Activated effector memory CD4-positive, alpha-beta T cell treated with anti-CD3 and anti-CD28 coated beads, Interleukin-2, amount 50 U/mL, for 16 hours (primary cell): ENCODE results near the gene CYTH4.
"Not testable (repeated sequence)": the region's sequence is repeated elsewhere in the genome, so short reads cannot be mapped to it uniquely, and the experiment has no call there.

Experiments used
- DNase-seq: peaks from one replicate; pipeline ENCODE4 v3.0.0-alpha.2; 2020

The CYTH4 gene

DNA sequence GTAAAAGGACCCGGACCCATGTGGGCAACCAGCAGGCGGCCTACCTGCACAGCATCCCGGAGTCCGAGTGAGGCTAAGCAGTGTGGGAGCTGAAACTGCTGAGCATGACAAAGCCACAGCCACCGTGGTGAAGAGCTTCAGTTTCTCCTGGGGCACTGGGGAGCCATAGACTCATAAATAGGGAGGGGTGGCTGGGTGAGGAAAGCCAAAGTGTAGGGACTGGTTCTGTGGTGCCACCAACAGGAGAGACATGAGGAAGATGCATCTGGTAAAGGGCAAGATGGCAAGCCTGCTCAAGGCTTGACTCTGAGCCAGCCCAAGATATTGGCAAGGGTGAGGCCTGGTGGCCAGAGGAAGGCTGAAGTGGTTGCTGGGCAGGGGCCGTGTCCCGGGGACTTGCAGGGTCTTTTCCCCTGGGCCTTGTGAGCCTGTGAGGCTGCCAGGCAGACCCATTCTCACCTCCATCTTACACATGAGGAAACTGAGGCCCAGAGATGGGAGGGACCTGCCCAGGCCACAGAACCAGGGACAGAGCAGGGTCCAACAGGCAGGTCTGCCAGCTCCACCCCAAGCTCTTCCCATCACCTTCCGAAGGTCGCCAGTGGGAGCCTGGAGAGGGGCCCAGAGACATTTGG, 30.4 kb downstream of the CYTH4 start:
- no peak for DNase-seq

DNA sequence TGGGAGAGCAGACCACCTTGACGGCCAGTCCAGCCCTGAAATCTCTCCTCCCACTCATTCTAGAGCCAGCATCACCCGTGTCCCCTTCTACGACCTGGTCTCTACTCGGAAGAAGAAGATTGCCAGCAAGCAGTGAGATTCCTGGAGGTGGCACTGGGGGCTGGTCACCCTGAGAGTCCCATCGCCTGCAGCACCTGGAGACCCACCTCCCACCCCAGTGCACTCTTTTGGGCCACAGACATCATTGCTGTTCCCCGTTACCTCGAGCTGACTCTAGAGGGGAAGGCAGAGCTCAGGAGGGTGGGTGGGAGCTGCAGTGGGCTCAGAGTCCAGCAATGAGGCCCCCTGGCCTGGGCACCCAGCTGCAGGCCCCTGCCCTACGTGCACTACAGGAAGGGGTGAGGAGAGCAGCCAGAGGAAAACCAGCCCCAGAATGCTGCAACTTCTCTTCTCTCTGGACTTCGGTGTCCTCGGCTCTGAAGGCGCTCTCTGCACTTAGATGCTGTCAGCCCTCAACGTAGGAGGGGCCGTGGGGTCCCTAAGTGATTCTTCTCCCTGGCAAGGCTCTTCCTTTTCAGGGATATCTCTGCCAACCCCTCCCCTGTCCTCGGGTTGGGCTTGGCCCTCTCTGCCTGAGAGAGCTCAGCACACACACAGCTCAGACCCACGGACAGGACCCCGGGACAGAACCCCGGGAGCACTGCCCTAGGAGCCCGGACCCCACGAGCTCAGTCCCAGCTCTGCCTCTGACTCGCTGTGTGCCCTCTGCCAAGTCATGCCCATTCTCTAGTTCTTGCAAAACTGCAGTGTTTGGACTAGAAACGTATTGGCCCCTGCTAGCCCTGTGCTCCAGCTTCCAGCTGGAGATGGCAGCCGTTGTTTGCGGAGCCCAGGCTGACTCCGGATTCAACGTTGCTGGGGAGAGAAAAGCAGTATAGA, 31.3 kb downstream of the CYTH4 start:
- no peak for DNase-seq

DNA sequence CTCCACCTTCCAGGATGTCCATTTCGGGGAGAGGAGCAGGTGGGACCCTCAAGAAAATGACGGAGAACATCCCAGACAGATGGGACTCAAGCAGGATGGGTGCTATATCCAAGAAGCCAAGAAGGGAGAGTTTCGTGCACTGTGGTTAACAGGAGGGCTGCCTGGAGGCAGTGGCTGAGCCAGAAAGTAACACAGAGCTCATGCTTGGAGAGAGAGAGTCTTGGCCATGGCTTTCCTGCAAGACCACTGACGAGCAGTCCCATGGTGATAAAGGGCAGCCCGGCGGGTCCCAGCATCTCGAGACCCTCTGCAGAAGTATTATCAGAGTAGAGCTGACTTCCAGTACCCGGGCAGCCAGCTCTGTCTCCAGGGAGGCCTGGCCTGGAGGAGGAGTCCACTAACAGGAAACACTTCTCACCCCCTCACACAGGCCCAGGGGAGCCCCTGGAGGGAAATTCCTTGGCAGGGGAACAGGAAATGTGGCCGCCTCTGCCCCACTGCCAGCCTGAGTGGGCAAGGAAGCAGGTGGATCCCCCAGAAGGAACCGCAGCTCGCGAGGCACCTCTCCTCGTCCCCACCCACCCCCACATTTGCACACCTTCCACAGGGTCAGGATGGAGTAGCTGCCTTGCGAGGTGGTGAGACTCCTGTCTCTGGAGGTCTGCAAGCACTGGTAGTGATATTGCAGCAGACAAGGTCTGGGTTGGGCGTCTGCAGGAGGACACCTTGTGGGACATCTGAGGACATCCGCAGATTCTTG, 32.2 kb downstream of the CYTH4 start:
- DNase-seq: peak; percentile 72

DNA sequence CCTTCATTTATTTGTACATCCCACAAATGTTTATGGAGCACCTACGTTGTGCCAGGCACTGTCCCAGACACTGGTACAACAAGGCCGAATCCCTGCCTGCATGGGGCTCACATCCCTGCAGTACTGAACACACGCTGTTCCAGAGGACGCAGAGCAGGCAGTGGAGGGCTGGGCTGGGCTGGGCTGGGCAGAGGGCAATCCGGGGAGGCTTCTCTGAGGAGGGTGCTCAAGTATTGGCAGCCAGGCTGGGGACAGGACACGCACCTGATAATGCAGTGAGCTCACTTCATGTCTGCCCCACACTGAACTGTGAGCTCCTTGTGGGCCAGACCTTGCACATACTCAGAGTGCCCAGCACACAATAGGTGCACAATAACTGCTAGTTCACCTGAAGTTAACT, 34.1 kb downstream of the CYTH4 start:
- DNase-seq: no peak

DNA sequence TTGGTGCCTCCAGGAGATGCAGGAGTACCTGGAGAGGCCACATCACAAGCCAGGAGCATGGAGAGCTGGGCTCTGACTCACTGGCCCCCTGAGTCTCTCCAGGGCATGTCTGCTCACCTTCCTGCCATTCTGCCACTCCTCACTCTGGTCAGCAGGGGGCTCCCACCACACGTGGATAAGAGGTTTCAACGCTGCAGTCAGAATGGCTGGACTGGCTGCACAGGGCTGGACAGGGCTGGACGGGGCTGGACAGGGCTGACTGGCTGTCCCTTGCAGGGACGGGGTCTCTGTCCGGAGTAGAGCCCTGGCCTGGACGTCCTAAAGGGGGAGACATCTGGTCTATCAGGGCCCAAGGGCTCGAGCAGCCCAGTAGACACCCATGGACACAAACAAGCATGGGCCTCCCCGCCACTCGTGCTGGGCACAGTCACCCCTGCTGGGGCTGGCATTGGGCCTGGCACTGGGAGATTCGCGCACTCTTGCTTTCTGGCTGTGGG, 34.6 kb downstream of the CYTH4 start:
- DNase-seq: peak; percentile 87

DNA sequence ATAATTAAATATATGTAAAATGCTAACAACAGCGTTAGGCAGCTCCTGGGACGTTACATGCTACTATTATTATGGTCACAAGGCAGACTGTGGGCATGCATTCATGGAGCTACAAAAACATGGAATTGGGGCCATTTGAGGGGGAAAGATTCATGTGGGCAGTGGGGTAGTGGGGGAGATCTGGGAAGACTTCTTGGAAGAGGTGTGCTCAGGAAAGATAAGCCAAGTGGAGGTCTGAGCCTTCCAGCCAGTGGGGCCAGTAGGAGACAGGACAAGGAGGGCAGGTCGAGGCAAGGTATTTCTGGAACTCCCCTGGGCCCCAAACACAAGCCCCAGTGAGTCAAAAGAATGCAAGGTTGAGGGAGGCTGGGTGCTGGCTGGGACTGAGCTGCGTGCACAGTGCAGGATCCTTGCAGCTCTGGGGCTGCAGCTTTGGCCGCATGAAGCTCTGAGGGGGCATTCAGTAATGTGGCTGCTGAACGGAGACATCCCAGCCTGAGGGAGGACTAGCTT, 35.4 kb downstream of the CYTH4 start:
- no peak for DNase-seq

DNA sequence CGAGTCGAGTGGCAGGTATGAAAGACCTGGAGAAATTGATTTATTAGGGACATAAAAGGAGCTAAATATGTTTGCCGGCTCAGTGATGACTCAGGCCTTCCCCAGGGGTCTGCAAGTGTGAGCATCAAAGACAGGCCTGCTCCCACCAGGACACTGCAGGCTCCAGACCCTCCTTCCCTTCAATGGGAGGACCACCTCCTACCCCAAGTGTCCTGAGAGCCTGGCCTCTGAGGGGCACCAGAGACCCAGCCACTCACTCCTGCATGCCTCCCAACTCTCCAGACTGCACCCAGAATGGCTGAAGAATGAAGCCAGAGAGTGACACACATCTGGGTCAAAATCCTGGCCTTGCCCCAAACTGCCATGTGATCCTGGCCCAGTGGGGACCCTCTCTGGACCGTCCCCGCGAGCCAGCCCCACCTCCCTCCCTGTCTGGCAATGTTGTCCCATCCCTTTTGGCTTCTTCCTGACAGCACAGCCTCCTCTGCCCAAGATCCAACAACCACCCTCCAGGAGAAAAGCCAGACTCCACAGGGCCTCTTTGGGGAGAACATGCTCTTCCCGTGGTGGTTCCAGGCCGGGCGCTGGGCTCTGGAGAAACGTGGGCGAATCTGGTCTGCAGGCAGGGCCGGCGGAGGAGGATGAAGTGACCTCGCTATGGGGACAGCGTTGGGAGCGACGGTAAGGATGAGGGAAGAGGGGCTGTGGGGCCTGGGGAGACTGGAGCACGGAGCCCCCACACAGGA, 36.2 kb downstream of the CYTH4 start:
- DNase-seq: no peak

DNA sequence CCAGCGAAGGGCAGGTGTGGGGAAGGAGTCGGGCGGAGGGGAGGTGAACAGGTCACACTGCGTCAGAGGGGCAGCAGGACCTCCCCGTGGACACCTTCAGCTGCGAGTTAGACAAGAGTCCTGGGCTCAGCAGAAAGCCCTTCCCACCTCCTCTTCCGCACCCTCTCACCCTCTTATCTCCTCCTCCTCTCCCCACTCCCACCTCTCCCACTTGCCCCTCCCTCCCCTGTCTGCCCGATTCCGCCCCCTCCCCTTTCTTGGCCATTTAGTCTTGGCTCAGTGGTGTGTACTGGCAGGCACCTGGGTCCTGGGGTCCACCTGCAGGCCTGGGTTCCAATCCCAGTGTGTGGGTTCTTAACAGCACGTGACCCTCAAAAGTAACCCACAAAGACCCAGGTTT, 37.2 kb downstream of the CYTH4 start:
- no peak for DNase-seq

DNA sequence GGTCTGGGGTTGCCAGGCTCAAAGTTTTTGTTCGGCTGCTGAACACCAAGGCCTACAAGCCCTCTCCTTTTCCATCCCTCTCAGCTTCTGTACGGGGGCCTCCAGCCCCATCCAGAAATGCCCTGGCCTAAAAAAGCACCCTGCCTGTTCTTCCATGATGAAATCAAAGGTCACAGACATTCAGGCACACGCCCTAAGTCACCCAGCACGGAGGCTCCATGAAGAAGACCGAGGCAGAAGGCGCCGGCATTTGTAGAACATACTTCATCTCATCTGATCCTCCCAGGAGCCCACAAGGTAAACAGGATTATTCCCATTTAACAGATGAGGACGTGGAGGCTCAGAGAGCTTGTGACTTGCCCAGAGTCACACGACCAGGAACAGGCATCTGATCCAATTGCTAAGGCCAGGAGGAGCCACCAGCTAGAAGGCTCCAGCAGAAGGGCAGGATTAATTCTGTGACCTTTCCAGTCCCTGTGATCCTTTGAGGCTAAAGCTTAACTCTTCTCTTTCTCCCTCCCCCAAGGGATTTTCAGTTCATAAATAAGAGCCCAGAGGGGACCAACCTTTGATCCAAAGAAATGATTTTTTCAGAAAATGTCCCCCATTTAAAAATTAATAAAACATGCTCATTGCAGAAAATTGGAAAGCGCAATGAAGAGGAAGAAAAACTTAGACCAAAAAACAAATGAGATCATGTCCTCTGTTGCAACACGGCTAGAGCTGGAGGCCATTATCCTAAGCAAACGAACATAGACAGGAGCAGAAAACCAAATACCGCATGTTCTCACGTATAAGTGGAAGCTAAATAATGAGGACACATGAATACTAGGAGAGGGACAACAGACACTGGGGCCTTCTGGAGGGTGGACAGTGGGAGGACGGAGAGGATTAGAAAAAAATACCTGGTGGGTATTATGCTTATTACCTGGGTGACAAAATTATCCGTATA, 38.7 kb downstream of the CYTH4 start:
- no peak for DNase-seq

DNA sequence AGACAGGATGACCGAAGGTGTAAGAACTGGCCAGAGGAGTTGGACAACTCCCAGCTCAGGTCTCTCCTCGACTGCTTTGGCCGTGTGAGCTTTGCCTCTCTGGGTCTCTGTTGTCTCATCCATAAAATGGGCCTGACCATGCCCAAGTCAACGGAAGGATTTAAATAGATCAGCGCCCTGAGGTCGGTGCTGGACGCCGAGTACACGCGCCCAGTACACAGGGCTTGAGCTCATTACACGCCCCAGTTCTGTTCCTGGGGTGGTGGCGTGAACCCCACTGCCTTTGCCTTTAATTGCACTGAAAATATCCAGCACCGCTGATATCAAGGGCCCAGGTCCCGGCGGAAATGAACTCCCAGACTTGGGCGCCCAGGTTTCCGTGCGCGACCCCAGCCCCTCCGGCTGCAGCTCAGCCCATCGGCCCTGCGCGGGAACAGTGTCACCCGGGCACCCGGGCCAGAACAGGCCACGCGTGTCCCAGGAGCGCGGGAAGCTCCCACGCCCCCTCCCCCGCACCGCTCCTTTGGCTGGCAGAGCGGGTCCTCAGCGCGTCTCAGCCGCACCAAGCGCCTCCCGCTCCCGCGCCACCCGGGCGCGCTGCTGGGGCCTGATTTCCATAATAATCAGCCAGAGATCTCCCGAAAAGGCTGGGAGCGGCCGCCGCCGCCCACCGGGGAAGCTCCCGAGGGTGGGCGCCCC, 42.2 kb downstream of the CYTH4 start:
- DNase-seq: no peak

DNA sequence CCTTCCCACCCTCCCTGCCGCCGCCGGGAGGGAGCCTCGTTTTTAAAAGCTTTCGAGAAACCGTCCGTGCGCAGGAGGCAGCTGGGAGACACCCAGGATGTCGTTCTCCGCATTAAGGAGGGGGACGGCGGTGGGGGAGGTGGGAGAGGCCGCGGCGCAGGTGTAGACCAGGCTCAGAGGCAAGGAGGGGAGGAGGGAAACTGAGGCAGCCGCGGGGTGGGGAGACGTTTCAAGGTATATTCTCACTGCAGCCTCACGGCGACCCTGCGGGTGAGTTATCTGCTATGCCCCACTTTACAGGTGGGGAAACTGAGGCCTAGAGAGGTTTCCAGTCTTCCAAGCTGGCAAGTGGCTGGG, 42.7 kb downstream of the CYTH4 start:
- no peak for DNase-seq

DNA sequence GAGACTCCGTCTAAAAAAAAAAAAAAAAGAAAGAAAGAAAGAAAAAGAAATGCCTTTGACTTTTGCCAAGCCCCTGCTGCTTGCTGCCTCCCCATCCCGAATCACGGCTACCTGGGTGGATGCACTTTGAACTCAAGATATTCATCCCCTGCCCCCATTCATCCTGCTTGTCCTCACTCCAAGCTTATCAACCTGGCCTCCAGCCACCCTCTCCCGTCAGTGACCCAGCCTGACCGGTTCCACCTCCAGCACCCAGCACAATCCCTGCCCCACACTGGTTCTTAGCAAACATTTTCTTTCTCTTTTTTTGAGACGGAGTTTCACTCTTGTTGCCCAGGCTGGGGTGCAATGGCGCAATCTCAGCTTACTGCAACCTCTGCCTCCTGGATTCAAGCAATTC, 44.4 kb downstream of the CYTH4 start:
- no peak for DNase-seq

DNA sequence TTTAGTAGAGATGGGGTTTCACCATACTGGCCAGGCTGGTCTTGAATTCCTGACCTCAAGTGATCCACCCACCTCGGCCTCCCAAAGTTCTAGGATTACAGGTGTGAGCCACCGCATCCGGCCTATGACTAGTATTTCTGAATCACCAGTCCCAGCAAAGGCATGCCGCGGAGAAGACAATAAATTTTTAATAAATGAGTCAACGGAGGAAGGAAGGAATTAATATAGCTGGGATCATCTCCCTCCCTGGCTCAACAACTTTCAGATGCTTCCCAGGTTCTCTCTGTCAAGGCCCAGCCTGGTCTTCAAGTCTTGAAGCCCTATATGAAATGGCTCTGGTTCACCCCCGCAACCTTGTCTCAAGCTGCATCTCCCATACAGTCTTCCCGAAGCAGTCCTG, 45.7 kb downstream of the CYTH4 start:
- no peak for DNase-seq

DNA sequence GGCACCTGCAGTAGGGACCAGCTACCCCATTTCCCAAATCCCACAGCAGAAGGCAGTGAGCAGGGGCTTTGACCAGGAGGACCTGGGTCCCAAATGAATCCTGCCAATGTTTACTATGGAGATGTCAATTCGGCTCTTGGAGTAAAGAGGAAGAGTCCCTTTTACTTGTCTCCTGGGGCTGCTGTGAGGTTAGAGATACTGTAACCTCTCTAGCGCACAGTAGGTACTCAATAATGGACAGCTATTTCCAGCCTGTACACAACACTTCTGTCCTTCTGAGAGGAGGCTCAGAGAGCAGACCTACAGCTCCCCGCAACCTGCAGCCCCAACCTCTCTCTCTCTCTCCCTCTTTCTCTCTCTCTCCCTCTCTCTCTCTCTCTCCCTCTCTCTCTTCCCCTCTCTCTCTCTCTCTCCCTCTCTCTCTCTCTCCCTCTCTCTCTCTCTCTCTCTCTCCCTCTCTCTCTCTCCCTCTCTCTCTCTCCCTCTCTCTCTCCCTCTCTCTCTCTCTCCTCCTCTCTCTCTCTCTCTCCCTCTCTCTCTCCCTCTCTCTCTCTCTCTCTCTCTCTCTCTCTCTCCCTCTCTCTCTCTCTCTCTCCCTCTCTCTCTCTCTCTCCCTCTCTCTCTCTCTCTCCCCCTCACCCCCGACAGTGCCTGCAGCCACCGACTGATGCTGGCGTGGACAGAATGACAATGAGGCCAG, 46.4 kb downstream of the CYTH4 start:
- not testable (repeated sequence) for DNase-seq

DNA sequence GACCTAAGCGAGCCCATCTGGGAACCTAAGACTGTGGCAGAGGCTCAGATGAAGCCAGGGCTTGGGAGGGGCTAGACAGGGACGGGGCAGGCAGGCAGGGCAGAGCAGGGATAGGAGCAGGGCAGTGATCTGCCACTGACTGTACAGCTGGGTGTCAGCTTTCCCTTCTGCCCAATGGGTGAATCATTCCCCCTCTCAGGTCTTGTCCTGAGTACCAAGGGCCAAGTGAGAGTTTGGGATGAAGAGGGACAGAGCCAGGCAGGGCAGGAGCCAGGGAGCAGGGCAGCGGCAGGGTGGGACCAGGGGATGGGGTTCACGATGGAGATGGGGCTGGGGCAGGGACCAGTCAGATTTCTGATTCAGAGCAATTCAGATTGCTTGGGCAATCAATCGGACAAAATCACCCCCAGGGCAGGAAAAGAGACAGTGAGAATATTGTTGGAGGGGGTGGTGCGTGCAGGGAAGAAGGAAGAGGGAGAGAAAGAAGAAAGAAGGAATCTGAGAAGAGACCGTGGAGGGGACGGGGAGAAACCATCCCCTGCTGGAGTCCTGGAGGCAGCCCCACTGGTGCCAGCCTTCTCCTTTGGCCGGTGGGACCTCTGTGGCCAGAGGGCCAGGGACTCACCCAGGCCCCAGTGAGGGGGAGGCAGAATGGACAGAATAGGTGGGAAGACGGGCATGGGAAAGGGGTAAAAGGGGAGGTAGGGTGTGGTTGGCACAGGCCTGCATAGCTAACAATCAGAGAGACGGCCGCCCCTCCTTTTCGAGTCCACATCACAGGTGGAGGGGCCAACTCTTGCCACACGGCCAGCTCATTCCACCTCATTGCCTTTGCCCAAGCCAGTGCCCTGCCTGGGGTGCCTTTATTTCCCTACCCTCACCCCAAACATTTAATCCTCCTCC, 47.2 kb downstream of the CYTH4 start:
- DNase-seq: no peak

DNA sequence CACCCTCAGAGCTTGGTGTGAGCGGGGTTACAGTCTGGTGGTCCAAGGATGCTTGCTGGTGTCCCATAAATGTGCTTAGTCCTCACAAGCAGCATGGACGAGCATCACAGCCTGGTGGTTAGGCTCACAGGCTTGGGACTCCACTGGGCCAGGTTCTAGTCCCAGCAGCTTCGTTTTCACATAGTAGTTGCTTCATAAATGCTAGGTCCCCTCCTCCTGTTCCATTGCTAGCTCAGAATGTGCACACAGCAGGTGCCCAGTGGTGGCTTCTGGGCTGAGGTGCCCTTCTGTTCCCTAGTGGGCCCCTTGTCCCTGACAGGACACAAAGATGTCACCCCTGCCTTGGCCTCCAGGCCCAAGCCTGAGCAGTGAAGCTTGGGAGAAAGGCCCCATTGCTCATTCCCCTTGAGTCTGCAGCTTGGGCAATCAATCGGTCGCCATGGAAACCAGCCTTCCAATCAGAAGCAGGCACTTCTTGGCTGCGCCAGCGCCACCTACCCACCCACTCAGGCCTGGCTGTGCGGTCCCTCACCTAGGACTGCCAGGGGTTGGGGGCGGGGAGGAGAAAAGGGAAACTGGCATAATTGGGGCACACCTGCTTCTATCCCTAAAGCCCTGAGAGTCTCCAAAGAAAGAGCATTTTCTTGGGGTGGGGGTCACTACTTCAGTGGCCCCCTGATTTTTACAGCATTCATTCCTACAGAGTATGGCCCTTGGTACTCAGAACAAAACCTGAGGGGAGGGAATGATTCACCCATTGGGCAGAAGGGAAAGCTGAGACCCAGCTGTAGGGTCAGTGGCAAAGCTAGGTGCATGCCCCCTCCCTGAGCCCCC, 48.1 kb downstream of the CYTH4 start:
- DNase-seq: peak; percentile 75

DNA sequence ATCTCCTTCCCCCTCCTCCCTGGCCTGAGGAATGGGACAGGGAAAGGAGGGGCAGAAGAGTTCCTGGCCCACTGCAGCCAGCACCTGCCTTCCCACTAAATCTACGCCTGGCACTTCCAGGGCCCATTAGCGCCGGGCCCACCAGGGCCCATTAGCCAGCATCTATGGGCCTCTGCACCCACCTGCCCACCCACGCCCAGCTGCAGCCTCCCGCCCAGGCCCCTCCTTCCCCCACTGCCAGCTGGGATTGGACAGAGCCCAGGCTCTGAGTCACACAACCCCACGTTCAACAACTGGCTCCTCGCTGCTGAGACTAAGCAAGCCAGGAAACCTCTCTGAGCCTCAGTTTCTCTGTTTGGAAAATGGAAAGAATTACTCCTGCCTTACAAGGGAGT, 48.7 kb downstream of the CYTH4 start:
- DNase-seq: no peak
